ENCODE results near the gene OR5AL1. TPM values are rescaled to one million over a fixed set of nuclear protein-coding genes. Genes with fewer than 3 reads are reported as not detected.

Gene OR5AL1
- total RNA-seq, 2 experiments from 2014 or later: not detected

DNA sequence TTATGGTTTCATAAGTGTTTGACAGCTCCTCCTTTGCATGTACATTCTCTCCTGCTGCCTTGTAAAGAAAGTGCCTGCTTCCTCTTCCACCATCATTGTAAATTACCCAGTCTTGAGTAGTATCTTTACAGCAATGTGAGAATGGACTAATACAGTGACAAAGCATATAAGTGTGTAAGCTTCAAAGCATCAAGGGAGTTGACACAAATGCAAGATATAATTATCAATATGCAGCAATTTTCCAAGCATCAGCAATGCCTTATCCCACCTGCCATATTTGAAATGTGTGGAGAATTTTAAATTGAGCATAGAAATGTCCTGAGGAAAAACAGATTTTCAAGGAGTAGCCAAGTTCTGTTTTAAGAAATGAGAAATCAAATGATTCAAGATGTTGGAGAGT is 1.7 kb upstream of the OR5AL1 start:
- intact Hi-C loops (cut with DNase I, micrococcal nuclease): no loop called here
- CTCF ChIA-PET: no interaction called here

GRCh38 chr11:56453521-56453920 is 41.0 kb downstream of the OR5AL1 start:
- H3K27me3 ChIP-seq (ENCODE audit: control insufficient read depth in 1 of 2, insufficient read depth in 2 of 2, low read length in 2 of 2): no peaks in the 10 kb centered on the region

More for the DNA sequence above, 1.7 kb upstream of the OR5AL1 start:
- Mint-ChIP-seq H3K27me3 (no peaks in the 10 kb centered on the region), H3K27ac (no peak overlapping the region), H3K36me3 (ENCODE audit: low read depth) (no peaks in the 10 kb centered on the region), H3K9me3 (peaks cover 13% of the 10 kb centered on the region), H3K4me3 (no peak overlapping the region), H3K4me1 (ENCODE audit: low read depth) (no peaks in the 10 kb centered on the region)
- Histone ChIP-seq H3K4me1 (ENCODE audit: insufficient read depth, low read length) (no peaks in the 10 kb centered on the region), H3K36me3 (ENCODE audit: insufficient read depth, low read length) (no peaks in the 10 kb centered on the region), H3K4me3 (ENCODE audit: low read length) (no peak overlapping the region), H3K27ac (ENCODE audit: low read depth in 1 of 2, low read length in 2 of 2) (no peak overlapping the region), H3K27me3 (ENCODE audit: control insufficient read depth in 1 of 2, insufficient read depth in 2 of 2, low read length in 2 of 2) (no peaks in the 10 kb centered on the region), H3K9me3 (ENCODE audit: control insufficient read depth in 1 of 2, insufficient read depth in 1 of 2, low read length in 2 of 2) (no peaks in the 10 kb centered on the region)
- DNase-seq: no peak
- POLR2A ChIA-PET: no interaction called here
- TF ChIP-seq, protein P1, sequence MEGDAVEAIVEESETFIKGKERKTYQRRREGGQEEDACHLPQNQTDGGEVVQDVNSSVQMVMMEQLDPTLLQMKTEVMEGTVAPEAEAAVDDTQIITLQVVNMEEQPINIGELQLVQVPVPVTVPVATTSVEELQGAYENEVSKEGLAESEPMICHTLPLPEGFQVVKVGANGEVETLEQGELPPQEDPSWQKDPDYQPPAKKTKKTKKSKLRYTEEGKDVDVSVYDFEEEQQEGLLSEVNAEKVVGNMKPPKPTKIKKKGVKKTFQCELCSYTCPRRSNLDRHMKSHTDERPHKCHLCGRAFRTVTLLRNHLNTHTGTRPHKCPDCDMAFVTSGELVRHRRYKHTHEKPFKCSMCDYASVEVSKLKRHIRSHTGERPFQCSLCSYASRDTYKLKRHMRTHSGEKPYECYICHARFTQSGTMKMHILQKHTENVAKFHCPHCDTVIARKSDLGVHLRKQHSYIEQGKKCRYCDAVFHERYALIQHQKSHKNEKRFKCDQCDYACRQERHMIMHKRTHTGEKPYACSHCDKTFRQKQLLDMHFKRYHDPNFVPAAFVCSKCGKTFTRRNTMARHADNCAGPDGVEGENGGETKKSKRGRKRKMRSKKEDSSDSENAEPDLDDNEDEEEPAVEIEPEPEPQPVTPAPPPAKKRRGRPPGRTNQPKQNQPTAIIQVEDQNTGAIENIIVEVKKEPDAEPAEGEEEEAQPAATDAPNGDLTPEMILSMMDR (IDR thresholded peaks at IDR 0.05): no peak
- ATAC-seq (ENCODE audit: poor library complexity): no peak

GRCh38 chr11:56457076-56457475 is 44.6 kb downstream of the OR5AL1 start:
- no peaks in the 10 kb centered on the region for H3K4me1 ChIP-seq (ENCODE audit: insufficient read depth, low read length)
- H3K4me3 ChIP-seq (ENCODE audit: low read length): no peak overlapping the region
- H3K36me3 ChIP-seq (ENCODE audit: insufficient read depth, low read length): no peaks in the 10 kb centered on the region
- intact Hi-C loops (cut with DNase I, micrococcal nuclease): no loop called here
- Mint-ChIP-seq H3K4me3 (no peak overlapping the region), H3K36me3 (ENCODE audit: low read depth) (no peaks in the 10 kb centered on the region), H3K4me1 (ENCODE audit: low read depth) (no peaks in the 10 kb centered on the region), H3K27me3 (no peaks in the 10 kb centered on the region), H3K9me3 (peaks cover 21% of the 10 kb centered on the region), H3K27ac (no peak overlapping the region)
- DNase-seq (no peak), ATAC-seq (ENCODE audit: poor library complexity) (no peak)
- CTCF ChIA-PET: no interaction called here
- no peaks in the 10 kb centered on the region for H3K9me3 ChIP-seq (ENCODE audit: control insufficient read depth in 1 of 2, insufficient read depth in 1 of 2, low read length in 2 of 2)
- no peaks in the 10 kb centered on the region for H3K27me3 ChIP-seq (ENCODE audit: control insufficient read depth in 1 of 2, insufficient read depth in 2 of 2, low read length in 2 of 2)
- TF ChIP-seq, protein P1 (IDR thresholded peaks at IDR 0.05): no peak
- no peak overlapping the region for H3K27ac ChIP-seq (ENCODE audit: low read depth in 1 of 2, low read length in 2 of 2)
- POLR2A ChIA-PET: no interaction called here

More at GRCh38 chr11:56453521-56453920, 41.0 kb downstream of the OR5AL1 start:
- Mint-ChIP-seq H3K27me3 (no peaks in the 10 kb centered on the region), H3K36me3 (ENCODE audit: low read depth) (no peaks in the 10 kb centered on the region), H3K4me1 (ENCODE audit: low read depth) (no peaks in the 10 kb centered on the region), H3K27ac (no peak overlapping the region), H3K4me3 (no peak overlapping the region), H3K9me3 (peaks cover 19% of the 10 kb centered on the region)
- H3K4me3 ChIP-seq (ENCODE audit: low read length): no peak overlapping the region
- CTCF ChIA-PET: no interaction called here
- no peaks in the 10 kb centered on the region for H3K4me1 ChIP-seq (ENCODE audit: insufficient read depth, low read length)
- intact Hi-C loops (cut with DNase I, micrococcal nuclease): no loop called here
- H3K36me3 ChIP-seq (ENCODE audit: insufficient read depth, low read length): no peaks in the 10 kb centered on the region
- ATAC-seq (ENCODE audit: poor library complexity): no peak
- DNase-seq: no peak
- TF ChIP-seq, protein P1 (IDR thresholded peaks at IDR 0.05): no peak
- POLR2A ChIA-PET: no interaction called here
- H3K9me3 ChIP-seq (ENCODE audit: control insufficient read depth in 1 of 2, insufficient read depth in 1 of 2, low read length in 2 of 2): no peaks in the 10 kb centered on the region
- no peak overlapping the region for H3K27ac ChIP-seq (ENCODE audit: low read depth in 1 of 2, low read length in 2 of 2)

Other genes starting within 250 kb of the OR5AL1 start
- gene OR5J2, start 236.1 kb upstream of the OR5AL1 start, total RNA-seq: not detected
- gene OR5T2, start 178.4 kb upstream of the OR5AL1 start, total RNA-seq: not detected
- gene OR5T3, start 160.4 kb upstream of the OR5AL1 start, total RNA-seq: not detected
- not detected for gene OR5T1, start 138.5 kb upstream of the OR5AL1 start, total RNA-seq
- gene OR8H1, start 120.4 kb upstream of the OR5AL1 start, total RNA-seq: not detected
- not detected for gene OR8K3, start 97.6 kb upstream of the OR5AL1 start, total RNA-seq
- not detected for gene OR8K1, start 66.7 kb upstream of the OR5AL1 start, total RNA-seq
- not detected for gene OR8J1, start 58.4 kb upstream of the OR5AL1 start, total RNA-seq
- not detected for gene OR8U1, start 37.1 kb upstream of the OR5AL1 start, total RNA-seq
- gene OR5M3, start 60.7 kb downstream of the OR5AL1 start, total RNA-seq: not detected
- not detected for gene OR5M8, start 78.7 kb downstream of the OR5AL1 start, total RNA-seq
- gene OR5M11, start 130.6 kb downstream of the OR5AL1 start, total RNA-seq: not detected
- not detected for gene OR5M10, start 165.0 kb downstream of the OR5AL1 start, total RNA-seq
- gene OR5M1, start 202.2 kb downstream of the OR5AL1 start, total RNA-seq: not detected
- gene OR5AP2, start 229.7 kb downstream of the OR5AL1 start, total RNA-seq: not detected